ENCODE data around the gene ADIG.

DNA sequence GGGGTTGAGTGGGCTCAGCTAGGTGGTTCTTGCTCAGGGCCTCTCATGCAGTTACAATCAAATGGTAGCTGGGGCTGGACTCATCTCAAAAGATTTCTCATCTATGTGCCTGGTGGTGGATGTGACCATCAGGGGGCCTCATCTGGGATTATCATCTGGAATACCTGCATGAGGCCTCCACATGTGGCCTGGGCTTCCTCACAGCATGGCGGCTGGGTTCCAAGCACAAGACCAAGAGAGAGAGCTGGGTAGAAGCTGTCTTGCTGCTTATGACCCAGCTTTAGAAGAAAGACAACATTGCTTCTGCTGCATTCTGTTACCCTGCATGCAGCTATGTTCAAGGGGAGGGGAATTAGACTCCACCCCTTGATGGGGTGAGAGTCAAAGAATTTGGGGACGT, 43.1 kb downstream of the ADIG start:
- TF ChIP-seq POLR2A (IDR thresholded peaks at IDR 0.05; ENCODE audit: low read length) = no peak
- no peak for TF ChIP-seq GATA1 (IDR thresholded peaks at IDR 0.05; ENCODE audit: low read depth, low read length)

All from erythroblast (primary cell).